HUES64 (cell line): ENCODE measurements around the gene TGFBR3.

Experiments used
- H3K27ac ChIP-seq: 2 replicates; pipeline ENCODE4 v1.7.0; 2013; ENCODE audit warnings: low read depth, low read length, inconsistent platforms
- H3K27me3 ChIP-seq: 2 replicates; pipeline ENCODE4 v1.6.1; 2013; ENCODE audit warnings: mild to moderate bottlenecking, low read length; ENCODE audit not compliant: insufficient read depth
- H3K36me3 ChIP-seq: 2 replicates; pipeline ENCODE4 v1.6.1; 2013; ENCODE audit warnings: mild to moderate bottlenecking, low read length; ENCODE audit not compliant: insufficient read depth
- H3K4me1 ChIP-seq: 2 replicates; pipeline ENCODE4 v1.6.1; 2013; ENCODE audit warnings: mild to moderate bottlenecking, low read length, moderate library complexity; ENCODE audit not compliant: insufficient read depth
- H3K4me3 ChIP-seq: 2 replicates; pipeline ENCODE4 v1.5.1; 2013; ENCODE audit warnings: mild to moderate bottlenecking, low read length, moderate library complexity
- H3K9ac ChIP-seq: 2 replicates; pipeline ENCODE4 v1.6.1; 2013; ENCODE audit warnings: mild to moderate bottlenecking, low read depth, low read length
- H3K9me3 ChIP-seq: 2 replicates; pipeline ENCODE4 v1.6.1; 2013; ENCODE audit warnings: low read depth, low read length; ENCODE audit not compliant: insufficient read depth
- WGBS: fragments of 150-250, 120-280 bp; methylation state at CpG from one replicate; pipeline ENCODE4 v1.1.7; 2013; ENCODE audit warnings: missing lambda C conversion rate; 5-methylcytosine and 5-hydroxymethylcytosine counted together

The TGFBR3 gene

DNA sequence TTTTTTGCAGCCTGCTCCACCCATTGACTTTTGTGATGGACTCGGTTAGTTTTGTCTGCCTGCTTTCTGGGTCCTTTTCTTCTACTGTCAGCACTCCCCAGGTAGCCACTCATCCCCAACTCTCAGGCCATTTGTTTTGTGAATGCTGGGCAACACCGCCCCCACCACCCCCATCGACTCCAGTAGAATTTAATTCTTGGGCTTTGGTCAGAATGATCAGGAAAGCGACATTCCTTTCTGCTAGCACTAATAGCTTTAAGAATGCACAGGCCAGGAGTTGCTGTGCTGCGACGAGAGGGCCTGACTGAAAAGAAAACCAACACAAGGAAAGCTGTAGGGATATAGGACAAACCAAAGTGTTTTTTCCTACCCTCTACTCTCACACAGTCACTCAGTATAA is 240.9 kb downstream of the TGFBR3 start:
- no peaks in the 10 kb centered on the region for H3K9me3 ChIP-seq
- H3K4me3 ChIP-seq = peak overlapping the region; percentile 6; the same call in 1 of the 2 replicates
- H3K27me3 ChIP-seq = no peaks in the 10 kb centered on the region
- WGBS = 8% methylated on average over 6 of the region's 6 CpGs
- no peaks in the 10 kb centered on the region for H3K36me3 ChIP-seq
- H3K27ac ChIP-seq = peak overlapping the region; percentile 93
- peaks cover 27% of the 10 kb centered on the region for H3K4me1 ChIP-seq
- peak overlapping the region; percentile 40; the same call in 1 of the 2 replicates for H3K9ac ChIP-seq

DNA sequence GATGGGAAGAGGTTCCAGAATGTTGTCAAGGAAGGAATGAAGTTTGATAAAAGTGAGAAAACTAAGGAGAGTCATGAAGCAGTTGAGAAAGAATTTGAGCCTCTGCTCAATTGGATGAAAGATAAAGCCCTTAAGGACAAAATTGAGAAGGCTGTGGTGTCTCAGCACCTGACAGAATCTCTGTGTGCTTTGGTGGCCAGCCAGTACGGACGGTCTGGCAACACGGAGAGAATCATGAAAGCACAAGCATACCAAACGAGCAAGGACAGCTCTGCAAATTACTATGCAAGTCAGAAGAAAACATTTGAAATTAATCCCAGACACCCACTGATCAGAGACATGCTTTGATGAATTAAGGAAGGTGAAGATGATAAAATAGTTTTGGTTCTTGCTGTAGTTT is 242.5 kb downstream of the TGFBR3 start:
- no peak overlapping the region for H3K27ac ChIP-seq
- H3K4me1 ChIP-seq = peaks cover 27% of the 10 kb centered on the region
- no peaks in the 10 kb centered on the region for H3K27me3 ChIP-seq
- no peak overlapping the region for H3K9ac ChIP-seq
- no peaks in the 10 kb centered on the region for H3K9me3 ChIP-seq
- WGBS = 96% methylated on average over 4 of the region's 4 CpGs
- no peak overlapping the region for H3K4me3 ChIP-seq
- no peaks in the 10 kb centered on the region for H3K36me3 ChIP-seq

GRCh38 chr1:91640877-91641526 is 244.9 kb downstream of the TGFBR3 start:
- WGBS = 91% methylated on average over 4 of the region's 4 CpGs
- no peaks in the 10 kb centered on the region for H3K36me3 ChIP-seq
- no peak overlapping the region for H3K9ac ChIP-seq
- H3K27me3 ChIP-seq = no peaks in the 10 kb centered on the region
- H3K4me1 ChIP-seq = peaks cover 25% of the 10 kb centered on the region
- no peak overlapping the region for H3K4me3 ChIP-seq
- no peaks in the 10 kb centered on the region for H3K9me3 ChIP-seq
- no peak overlapping the region for H3K27ac ChIP-seq

- H3K36me3 ChIP-seq = no peaks in the 10 kb centered on the region
These were observed 248.4 kb downstream of the TGFBR3 start for GRCh38 chr1:91637539-91637994.

DNA sequence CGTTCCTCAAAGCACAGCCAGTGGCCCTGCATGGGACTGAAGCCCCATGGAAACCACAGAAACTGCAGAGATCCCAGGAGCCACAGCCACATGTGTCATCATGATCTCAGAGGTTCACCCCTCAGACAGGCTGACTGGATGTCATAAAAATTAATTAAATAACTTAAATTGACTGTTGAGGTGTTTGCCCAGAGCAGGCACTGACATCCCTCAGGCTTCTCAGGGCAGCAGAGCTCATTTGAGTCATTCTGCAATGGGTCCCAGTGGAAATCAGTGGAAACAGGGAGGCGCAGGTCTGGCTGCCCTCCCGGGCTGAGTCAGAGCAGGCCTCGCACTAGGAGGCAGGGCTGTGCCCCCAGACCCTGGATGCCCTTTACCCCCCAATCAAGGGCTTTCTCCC is 250.2 kb downstream of the TGFBR3 start:
- 96% methylated on average over 4 of the region's 4 CpGs for WGBS

More at GRCh38 chr1:91637539-91637994, 248.4 kb downstream of the TGFBR3 start:
- H3K9ac ChIP-seq = no peak overlapping the region
- H3K4me3 ChIP-seq = no peak overlapping the region
- H3K4me1 ChIP-seq = peaks cover 9% of the 10 kb centered on the region; the same call in 1 of the 2 replicates
- H3K27ac ChIP-seq = no peak overlapping the region
- 80% methylated on average over 8 of the region's 8 CpGs for WGBS
- H3K9me3 ChIP-seq = no peaks in the 10 kb centered on the region
- no peaks in the 10 kb centered on the region for H3K27me3 ChIP-seq

DNA sequence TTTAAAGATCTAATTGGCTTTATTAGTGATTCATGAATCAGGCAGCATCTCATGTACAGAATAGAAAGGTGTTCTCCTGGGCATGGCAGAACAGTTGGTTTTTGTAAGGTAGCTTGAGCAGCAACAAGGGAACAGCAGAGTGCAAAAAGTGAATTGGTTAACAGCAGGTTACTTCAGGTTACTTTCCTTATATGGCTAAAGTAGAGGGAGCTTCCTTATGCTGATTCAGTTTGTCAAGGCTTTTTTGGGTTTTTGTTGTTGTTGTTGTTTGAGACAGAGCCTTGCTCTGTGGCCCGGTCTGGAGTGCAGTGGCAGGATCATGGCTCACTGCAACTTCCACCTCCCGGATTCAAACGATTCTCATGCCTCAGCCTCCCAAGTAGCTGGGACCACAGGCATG is 252.5 kb downstream of the TGFBR3 start:
- peaks cover 11% of the 10 kb centered on the region; the same call in 1 of the 2 replicates for H3K4me1 ChIP-seq
- no peak overlapping the region for H3K4me3 ChIP-seq
- H3K9ac ChIP-seq = no peak overlapping the region
- no peaks in the 10 kb centered on the region for H3K27me3 ChIP-seq
- 90% methylated on average over 3 of the region's 3 CpGs for WGBS
- no peaks in the 10 kb centered on the region for H3K36me3 ChIP-seq
- H3K9me3 ChIP-seq = no peaks in the 10 kb centered on the region; the same call in 1 of the 2 replicates
- H3K27ac ChIP-seq = no peak overlapping the region; the same call in 1 of the 2 replicates

More for the DNA sequence above, 250.2 kb downstream of the TGFBR3 start:
- Histone ChIP-seq H3K9ac (no peak overlapping the region), H3K4me1 (peaks cover 11% of the 10 kb centered on the region; the same call in 1 of the 2 replicates), H3K9me3 (no peaks in the 10 kb centered on the region; the same call in 1 of the 2 replicates), H3K4me3 (no peak overlapping the region), H3K27ac (no peak overlapping the region), H3K27me3 (no peaks in the 10 kb centered on the region), H3K36me3 (no peaks in the 10 kb centered on the region)

- WGBS = 34% methylated on average over 4 of the region's 4 CpGs
- H3K4me1 ChIP-seq = peaks cover 11% of the 10 kb centered on the region; the same call in 1 of the 2 replicates
- no peak overlapping the region for H3K4me3 ChIP-seq
- H3K9me3 ChIP-seq = no peaks in the 10 kb centered on the region; the same call in 1 of the 2 replicates
- H3K27me3 ChIP-seq = no peaks in the 10 kb centered on the region
- no peak overlapping the region for H3K9ac ChIP-seq
- H3K36me3 ChIP-seq = no peaks in the 10 kb centered on the region
- H3K27ac ChIP-seq = no peak overlapping the region
These were observed 254.1 kb downstream of the TGFBR3 start for GRCh38 chr1:91631718-91632330.

GRCh38 chr1:91630803-91631202 is 255.1 kb downstream of the TGFBR3 start:
- Histone ChIP-seq H3K36me3 (no peaks in the 10 kb centered on the region), H3K4me1 (peaks cover 11% of the 10 kb centered on the region; the same call in 1 of the 2 replicates), H3K9me3 (no peaks in the 10 kb centered on the region; the same call in 1 of the 2 replicates), H3K27ac (no peak overlapping the region), H3K9ac (no peak overlapping the region), H3K27me3 (no peaks in the 10 kb centered on the region), H3K4me3 (no peak overlapping the region)
